CD4-positive, alpha-beta memory T cell (primary cell): Measurements from ENCODE around the gene PMM2. TPM values are rescaled to one million over a fixed set of nuclear protein-coding genes. Genes with fewer than 3 reads are reported as not detected.
A peak's percentile ranks its signal among the peaks of the same experiment; 100 is the strongest.
"Not testable (repeated sequence)": the region's sequence is repeated elsewhere in the genome, so short reads cannot be mapped to it uniquely, and the experiment has no call there.

ENCODE experiments used
- CTCF ChIA-PET: fragments of 350-600 bp; sonication (Branson Sonifier 250); formaldehyde crosslinking; loops from one replicate; lab custom pipeline; 2021; ENCODE audit warnings: inconsistent platforms; ENCODE audit not compliant: partially characterized antibody; lab: Charles Lee
- POLR2A ChIA-PET: fragments of 350-600 bp; sonication (Branson Sonifier 250); formaldehyde crosslinking; loops from one replicate; lab custom pipeline; 2021; ENCODE audit not compliant: partially characterized antibody; lab: Charles Lee
- DNase-seq, 5 donors: peaks; one replicate each; pipeline versions ENCODE4 v3.0.0 to v3.0.0-alpha.2; 2020 to 2022; ENCODE audit warnings: mixed read lengths in 1 of 5
- H3K27ac ChIP-seq: one replicate; pipeline ENCODE4 v1.7.0; 2013; ENCODE audit warnings: low read depth, low read length
- H3K27me3 ChIP-seq: 2 replicates; pipeline ENCODE4 v1.7.0; 2013; ENCODE audit warnings: mild to moderate bottlenecking, low read length, moderate library complexity; ENCODE audit not compliant: insufficient read depth
- H3K36me3 ChIP-seq: 2 replicates; pipeline ENCODE4 v1.7.0; 2013; ENCODE audit warnings: mild to moderate bottlenecking, low read length, moderate library complexity; ENCODE audit not compliant: insufficient read depth
- H3K4me1 ChIP-seq: 2 replicates; pipeline ENCODE4 v1.7.0; 2013; ENCODE audit warnings: mild to moderate bottlenecking, low read length, moderate library complexity; ENCODE audit not compliant: insufficient read depth
- H3K4me3 ChIP-seq, 2 donors: one replicate each; pipeline ENCODE4 v1.7.0; 2013; ENCODE audit warnings: low read length in 2 of 2, mild to moderate bottlenecking in 1 of 2
- H3K9me3 ChIP-seq, 2 donors: one replicate each; pipeline ENCODE4 v1.7.0; 2013; ENCODE audit warnings: low read length in 2 of 2, control low read depth in 1 of 2; ENCODE audit not compliant: control insufficient read depth in 1 of 2
- H3K27ac Mint-ChIP-seq, 7 donors: one replicate each; pipeline ENCODE4 v1.8.0; 2020 to 2021; ENCODE audit warnings: mixed read lengths in 7 of 7, mild to moderate bottlenecking in 6 of 7, inconsistent platforms in 3 of 7, moderate library complexity in 3 of 7
- H3K27me3 Mint-ChIP-seq, 2 donors: one replicate each; pipeline ENCODE4 v1.8.0; 2020 to 2021; ENCODE audit warnings: mixed read lengths in 2 of 2
- H3K36me3 Mint-ChIP-seq, 2 donors: one replicate each; pipeline ENCODE4 v1.8.0; 2020 to 2021; ENCODE audit warnings: mixed read lengths in 2 of 2, inconsistent platforms in 1 of 2, mild to moderate bottlenecking in 1 of 2
- H3K4me1 Mint-ChIP-seq, 4 donors: one replicate each; pipeline ENCODE4 v1.8.0; 2020 to 2021; ENCODE audit warnings: mixed read lengths in 4 of 4, mild to moderate bottlenecking in 1 of 4
- H3K4me3 Mint-ChIP-seq, 8 donors: one replicate each; pipeline ENCODE4 v1.8.0; 2020 to 2021; ENCODE audit warnings: mixed read lengths in 8 of 8, mild to moderate bottlenecking in 7 of 8, moderate library complexity in 6 of 8, inconsistent platforms in 3 of 8
- H3K9me3 Mint-ChIP-seq, 8 donors: one replicate each; pipeline ENCODE4 v1.8.0; 2020 to 2021; ENCODE audit warnings: mixed read lengths in 8 of 8, mild to moderate bottlenecking in 5 of 8, inconsistent platforms in 3 of 8, moderate library complexity in 1 of 8
- intact Hi-C: fragments of 100-400 bp; cut with micrococcal nuclease; formaldehyde crosslinking; loops from one replicate; pipeline ENCODE4 v1.15.1; 2023
- polyA plus RNA-seq, 2 donors: library from polyadenylated mRNA; unstranded; fragments of 300-500 nt; fragmentation: Illumina TruSeq; gene quantifications; one replicate each; pipeline ENCODE4 v1.2.3, GENCODE V29; 2021
- total RNA-seq, 2 experiments: library from RNA; stranded (reverse); gene quantifications; one replicate each; pipeline ENCODE4 v1.2.3, GENCODE V29; 2021

PMM2 gene
- total RNA-seq = 10 to 100 TPM; 51.7 to 61.7 TPM
- polyA plus RNA-seq = 10 to 100 TPM; 21.2 to 35.1 TPM

GRCh38 chr16:8797364-8798173, at the start of gene PMM2, which contains the start of gene TMEM186:
Gene PMM2 (plus strand): TSS chr16:8797839. CDS start chr16:8797883, 44 bp downstream.
Gene TMEM186 (minus strand): TSS chr16:8797639. CDS start chr16:8797614, 25 bp downstream.
- DNase-seq = peak; percentile 93 to 97 (median 94)
- intact Hi-C loops = loop anchor here (1.0 kb wide), 5 partner anchors 71 to 294 kb away; partner anchors contain the start of genes ABAT, HAPSTR1 and METTL22
- Mint-ChIP-seq H3K27me3 (no peaks in the 10 kb centered on the region), H3K36me3 (peaks cover 8 to 32% of the 10 kb centered on the region in 2 donors), H3K4me1 (peaks cover 24 to 55% (median 33%) of the 10 kb centered on the region in 4 donors), H3K9me3 (peaks cover 0 to 2% (median 0%) of the 10 kb centered on the region in 8 donors), H3K4me3 (peak within 1 kb of the TSS; percentile 93 to 98 (median 95)), H3K27ac (peak within 1 kb of the TSS; percentile 88 to 97 (median 94))
- Histone ChIP-seq H3K4me1 (peaks cover 44% of the 10 kb centered on the region), H3K9me3 (no peaks in the 10 kb centered on the region), H3K27ac (peak within 1 kb of the TSS; percentile 81), H3K36me3 (peaks cover 8% of the 10 kb centered on the region), H3K27me3 (no peaks in the 10 kb centered on the region), H3K4me3 (peak within 1 kb of the TSS; percentile 73 to 97)
- ChIA-PET POLR2A (interaction anchor here (0.7 to 3.3 kb wide), 9 partner anchors 9 to 305 kb away, joined by 3 to 32 read pairs (median 4); partner anchors contain the start of genes ABAT, CARHSP1 and HAPSTR1), CTCF (interaction anchor here (1.2 to 2.3 kb wide), 2 partner anchors 82 to 165 kb away, joined by 4 to 11 read pairs; no protein-coding TSS in a partner anchor)

- H3K27ac ChIP-seq, H3K4me1 Mint-ChIP-seq, DNase-seq, H3K4me3 Mint-ChIP-seq, H3K9me3 ChIP-seq, H3K4me1 ChIP-seq, H3K27me3 Mint-ChIP-seq, H3K9me3 Mint-ChIP-seq, H3K36me3 ChIP-seq, H3K4me3 ChIP-seq, POLR2A ChIA-PET, H3K27ac Mint-ChIP-seq, intact Hi-C loops, H3K27me3 ChIP-seq: not testable (repeated sequence)
- CTCF ChIA-PET = interaction anchor here (1.8 kb wide), 1 partner anchor 130 kb away, joined by 3 read pairs; no protein-coding TSS in a partner anchor
- H3K36me3 Mint-ChIP-seq = peaks cover 11 to 27% of the 10 kb centered on the region in 2 donors
These were observed 48.7 kb upstream of the PMM2 start for GRCh38 chr16:8748944-8749343.

- no peaks in the 10 kb centered on the region for H3K27me3 Mint-ChIP-seq
- no peaks in the 10 kb centered on the region for H3K9me3 ChIP-seq
- no peak overlapping the region for H3K27ac ChIP-seq
- H3K9me3 Mint-ChIP-seq = no peaks in the 10 kb centered on the region
- H3K4me1 ChIP-seq = no peaks in the 10 kb centered on the region
- H3K27ac Mint-ChIP-seq = no peak overlapping the region
- H3K36me3 Mint-ChIP-seq = peaks cover 19 to 31% of the 10 kb centered on the region in 2 donors
- H3K4me3 ChIP-seq = no peak overlapping the region
- no peak overlapping the region for H3K4me3 Mint-ChIP-seq
- intact Hi-C loops = no loop called here
- H3K27me3 ChIP-seq = no peaks in the 10 kb centered on the region
- ChIA-PET POLR2A (no interaction called here), CTCF (no interaction called here)
- DNase-seq = no peak
- H3K4me1 Mint-ChIP-seq = no peaks in the 10 kb centered on the region
- H3K36me3 ChIP-seq = no peaks in the 10 kb centered on the region
These were observed 45.9 kb upstream of the PMM2 start for GRCh38 chr16:8751481-8752311.

- Histone ChIP-seq H3K36me3 (no peaks in the 10 kb centered on the region), H3K4me1 (no peaks in the 10 kb centered on the region), H3K27me3 (no peaks in the 10 kb centered on the region), H3K27ac (no peak overlapping the region), H3K4me3 (no peak overlapping the region), H3K9me3 (no peaks in the 10 kb centered on the region)
- no peak for DNase-seq
- ChIA-PET POLR2A (no interaction called here), CTCF (no interaction called here)
- H3K36me3 Mint-ChIP-seq = peaks cover 16 to 38% of the 10 kb centered on the region in 2 donors
- no peak overlapping the region for H3K4me3 Mint-ChIP-seq
- H3K9me3 Mint-ChIP-seq = no peaks in the 10 kb centered on the region
- H3K27ac Mint-ChIP-seq = no peak overlapping the region
- no peaks in the 10 kb centered on the region for H3K4me1 Mint-ChIP-seq
- no peaks in the 10 kb centered on the region for H3K27me3 Mint-ChIP-seq
- intact Hi-C loops = no loop called here
These were observed 44.9 kb upstream of the PMM2 start for GRCh38 chr16:8752706-8753105.

- Mint-ChIP-seq H3K27ac (no peak overlapping the region), H3K9me3 (no peaks in the 10 kb centered on the region), H3K4me1 (no peaks in the 10 kb centered on the region), H3K27me3 (no peaks in the 10 kb centered on the region), H3K4me3 (no peak overlapping the region), H3K36me3 (peaks cover 19 to 38% of the 10 kb centered on the region in 2 donors)
- Histone ChIP-seq H3K27ac (no peak overlapping the region), H3K36me3 (no peaks in the 10 kb centered on the region), H3K4me3 (no peak overlapping the region), H3K27me3 (no peaks in the 10 kb centered on the region), H3K4me1 (no peaks in the 10 kb centered on the region), H3K9me3 (no peaks in the 10 kb centered on the region)
- intact Hi-C loops = no loop called here
- no peak for DNase-seq
- CTCF ChIA-PET = no interaction called here
- POLR2A ChIA-PET = no interaction called here
These were observed 44.1 kb upstream of the PMM2 start for GRCh38 chr16:8753416-8754054.

- Mint-ChIP-seq H3K4me1 (no peaks in the 10 kb centered on the region), H3K27me3 (no peaks in the 10 kb centered on the region), H3K9me3 (no peaks in the 10 kb centered on the region), H3K4me3 (no peak overlapping the region), H3K36me3 (peaks cover 19 to 34% of the 10 kb centered on the region in 2 donors), H3K27ac (no peak overlapping the region)
- DNase-seq = no peak
- Histone ChIP-seq H3K4me3 (no peak overlapping the region), H3K4me1 (no peaks in the 10 kb centered on the region), H3K36me3 (no peaks in the 10 kb centered on the region), H3K9me3 (no peaks in the 10 kb centered on the region), H3K27ac (no peak overlapping the region), H3K27me3 (no peaks in the 10 kb centered on the region)
- POLR2A ChIA-PET = no interaction called here
- intact Hi-C loops = no loop called here
- CTCF ChIA-PET = no interaction called here
These were observed 40.9 kb upstream of the PMM2 start for GRCh38 chr16:8756755-8757154.
